Spleen (tissue), 11 donors: ENCODE measurements around the gene PTPN22. TPM values are rescaled to one million over a fixed set of nuclear protein-coding genes. Genes with fewer than 3 reads are reported as not detected.

Experiments
- DNase-seq: peaks from one replicate; pipeline ENCODE4 v3.0.0-alpha.2; 2020
- H3K27ac ChIP-seq, 8 donors: fragments of 200-600 bp; sonication (generic) in 7 of 8; 1 replicate in 4 of 8; 2 replicates in 4 of 8; pipeline versions ENCODE4 v1.5.0 to v1.8.0; 2016 to 2021; ENCODE audit warnings: inconsistent platforms in 4 of 8, mild to moderate bottlenecking in 4 of 8, moderate library complexity in 1 of 8
- H3K27me3 ChIP-seq, 7 donors: fragments of 200-600 bp; sonication (generic) in 6 of 7; replicated peaks in 1 of 7; 1 replicate in 4 of 7; 2 replicates in 3 of 7; pipeline versions ENCODE4 v1.5.0 to v1.8.0; 2016 to 2021; ENCODE audit warnings: inconsistent platforms in 3 of 7, mild to moderate bottlenecking in 1 of 7
- H3K36me3 ChIP-seq, 6 donors: fragments of 200-600 bp; sonication (generic) in 5 of 6; 1 replicate in 4 of 6; 2 replicates in 2 of 6; pipeline versions ENCODE4 v1.5.0 to v1.8.0; 2016 to 2021; ENCODE audit warnings: inconsistent platforms in 2 of 6
- H3K4me1 ChIP-seq, 6 donors: fragments of 200-600 bp; sonication (generic) in 5 of 6; 1 replicate in 3 of 6; 2 replicates in 3 of 6; pipeline versions ENCODE4 v1.5.0 to v1.8.0; 2016 to 2021; ENCODE audit warnings: inconsistent platforms in 3 of 6
- H3K4me3 ChIP-seq, 8 donors: fragments of 200-600 bp; sonication (generic) in 7 of 8; 1 replicate in 4 of 8; 2 replicates in 4 of 8; pipeline versions ENCODE4 v1.5.0 to v1.8.0; 2016 to 2021; ENCODE audit warnings: inconsistent platforms in 4 of 8, mild to moderate bottlenecking in 4 of 8, moderate library complexity in 2 of 8
- H3K9me3 ChIP-seq, 8 donors: fragments of 200-600 bp; sonication (generic) in 7 of 8; 1 replicate in 4 of 8; 2 replicates in 4 of 8; pipeline versions ENCODE4 v1.5.0 to v1.8.0; 2016 to 2021; ENCODE audit warnings: inconsistent platforms in 4 of 8
- POLR2A ChIP-seq, 3 donors: fragments of 450-650 bp; IDR thresholded peaks; one replicate each; pipeline ENCODE4 v1.5.1; 2017; ENCODE audit warnings: antibody characterized with exemption in 3 of 3, mild to moderate bottlenecking in 1 of 3
- POLR2AphosphoS5 ChIP-seq, 3 donors: sonication (generic); formaldehyde crosslinking; IDR thresholded peaks; one replicate each; pipeline ENCODE4 v1.5.1; 2017; ENCODE audit warnings: antibody characterized with exemption in 3 of 3
- WGBS, 5 donors: extraction: QIAGEN DNeasy Blood & Tissue Kit in 3 of 5; methylation state at CpG; one replicate each; pipeline versions ENCODE4 v1.1.5 to v1.1.7; 2013 to 2018; 5-methylcytosine and 5-hydroxymethylcytosine counted together
- intact Hi-C: fragments of 100-400 bp; cut with DNase I; formaldehyde crosslinking; loops from one replicate; pipeline ENCODE4 v1.15.0; 2023; ENCODE audit warnings: low total_unique reads
- polyA plus RNA-seq, 3 donors: library from polyadenylated mRNA; stranded (reverse); fragments of 200-250 nt; gene quantifications; one replicate each; pipeline ENCODE4 v1.2.1, GENCODE V29; 2013
- total RNA-seq, 7 donors: library from RNA; depleted of rRNA in 3 of 7; stranded (reverse); fragments of >200 nt in 3 of 7; fragmentation: NEBNext Ultra II Directional in 4 of 7; extraction: Animal tissue kit (Norgen Biotek cat#: 25700) in 4 of 7; gene quantifications; one replicate each; pipeline versions ENCODE4 v1.1.0 to v1.2.1, GENCODE V29; 2016 to 2021
- TF ChIP-seq, protein P1 (sequence below), 11 experiments: fragments of 200-600 bp in 7 of 11; fragments of 450-650 bp in 4 of 11; sonication (generic) in 4 of 11; IDR thresholded peaks in 8 of 11; conservative IDR thresholded peaks in 3 of 11; 1 replicate in 7 of 11; 2 replicates in 4 of 11; pipeline versions ENCODE4 v1.4.0 to v1.8.0; 2016 to 2021; ENCODE audit warnings: antibody characterized with exemption in 11 of 11, inconsistent platforms in 4 of 11, mild to moderate bottlenecking in 1 of 11
- donor health status: healthy with polysubstance abuse.
- donor health status: DM: no; HTN: no; CAD: no; lungs with moderate emphysema.
- donor health status: DM: no; HTN: no; CAD: no.
- donor health status: Bipolar disorder and iron deficiency.
- donor health status: healthy.
- donor health status: DM: no; HTN: no; CAD: no.
- donor health status: DM: yes; HTN: yes; CAD: no.

Gene PTPN22
- total and polyA plus RNA-seq, 10 donors: 10.4 to 42.9 (median 25.4) TPM

GRCh38 chr1:113904674-113905434 is 33.3 kb upstream of the PTPN22 start, which contains the start of the genes AP4B1 and DCLRE1B:
Gene AP4B1 (minus strand): TSS chr1:113904799. CDS start chr1:113904717, 82 bp downstream.
Gene DCLRE1B (plus strand): TSS chr1:113905326. CDS start chr1:113905587, 261 bp downstream.
- Histone ChIP-seq H3K4me1 (peaks cover 12 to 86% (median 50%) of the 10 kb centered on the region in 6 donors), H3K27ac (peak within 1 kb of the TSS; percentile 87 to 98 (median 92)), H3K9me3 (no peaks in the 10 kb centered on the region), H3K27me3 (no peaks in the 10 kb centered on the region), H3K4me3 (peak within 1 kb of the TSS; percentile 64 to 90 (median 82)), H3K36me3 (peaks cover 3 to 61% (median 24%) of the 10 kb centered on the region in 6 donors)
- intact Hi-C loops: loop anchor here (10.0 kb wide), 1 partner anchor 70 kb away; no protein-coding TSS in a partner anchor
- whole genome bisulfite sequencing, 5 donors: 0 to 1% (median 1%) methylated on average over 57 to 67 of the region's 67 CpGs
- peak; percentile 100 for DNase-seq
- TF ChIP-seq, protein P1, sequence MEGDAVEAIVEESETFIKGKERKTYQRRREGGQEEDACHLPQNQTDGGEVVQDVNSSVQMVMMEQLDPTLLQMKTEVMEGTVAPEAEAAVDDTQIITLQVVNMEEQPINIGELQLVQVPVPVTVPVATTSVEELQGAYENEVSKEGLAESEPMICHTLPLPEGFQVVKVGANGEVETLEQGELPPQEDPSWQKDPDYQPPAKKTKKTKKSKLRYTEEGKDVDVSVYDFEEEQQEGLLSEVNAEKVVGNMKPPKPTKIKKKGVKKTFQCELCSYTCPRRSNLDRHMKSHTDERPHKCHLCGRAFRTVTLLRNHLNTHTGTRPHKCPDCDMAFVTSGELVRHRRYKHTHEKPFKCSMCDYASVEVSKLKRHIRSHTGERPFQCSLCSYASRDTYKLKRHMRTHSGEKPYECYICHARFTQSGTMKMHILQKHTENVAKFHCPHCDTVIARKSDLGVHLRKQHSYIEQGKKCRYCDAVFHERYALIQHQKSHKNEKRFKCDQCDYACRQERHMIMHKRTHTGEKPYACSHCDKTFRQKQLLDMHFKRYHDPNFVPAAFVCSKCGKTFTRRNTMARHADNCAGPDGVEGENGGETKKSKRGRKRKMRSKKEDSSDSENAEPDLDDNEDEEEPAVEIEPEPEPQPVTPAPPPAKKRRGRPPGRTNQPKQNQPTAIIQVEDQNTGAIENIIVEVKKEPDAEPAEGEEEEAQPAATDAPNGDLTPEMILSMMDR (IDR thresholded peaks at IDR 0.05 in 8 of 11, conservative IDR thresholded peaks at IDR 0.05 in 3 of 11): peak; percentile 53 to 97 (median 89)
- TF ChIP-seq POLR2AphosphoS5 (IDR thresholded peaks at IDR 0.05) (peak; percentile 89 to 94 (median 93)), POLR2A (IDR thresholded peaks at IDR 0.05) (peak in 1 of 3 donors; percentile 55)

GRCh38 chr1:113904293-113904673 is 32.8 kb upstream of the PTPN22 start:
- 0 to 2% (median 0%) methylated on average over 11 of the region's 11 CpGs for WGBS, 5 donors
- Histone ChIP-seq H3K9me3 (no peaks in the 10 kb centered on the region), H3K36me3 (peaks cover 3 to 61% (median 28%) of the 10 kb centered on the region in 6 donors), H3K27me3 (no peaks in the 10 kb centered on the region), H3K27ac (peak overlapping the region; percentile 87 to 98 (median 92)), H3K4me3 (peak overlapping the region; percentile 64 to 90 (median 74)), H3K4me1 (peaks cover 12 to 92% (median 49%) of the 10 kb centered on the region in 6 donors)
- DNase-seq: no peak
- TF ChIP-seq, protein P1 (IDR thresholded peaks at IDR 0.05 in 8 of 11, conservative IDR thresholded peaks at IDR 0.05 in 3 of 11): no peak
- no peak for TF ChIP-seq POLR2A (IDR thresholded peaks at IDR 0.05)
- TF ChIP-seq POLR2AphosphoS5 (IDR thresholded peaks at IDR 0.05): no peak
- intact Hi-C loops: loop anchor here (10.0 kb wide), 1 partner anchor 69 kb away; no protein-coding TSS in a partner anchor

GRCh38 chr1:113903501-113904292 is 32.2 kb upstream of the PTPN22 start:
- Histone ChIP-seq H3K36me3 (peaks cover 1 to 61% (median 30%) of the 10 kb centered on the region in 6 donors), H3K4me3 (peak overlapping the region; percentile 64 to 90 (median 74)), H3K27me3 (no peaks in the 10 kb centered on the region), H3K9me3 (no peaks in the 10 kb centered on the region), H3K27ac (peak overlapping the region; percentile 87 to 98 (median 92)), H3K4me1 (peaks cover 12 to 92% (median 55%) of the 10 kb centered on the region in 6 donors)
- DNase-seq: no peak
- intact Hi-C loops: loop anchor here (10.0 kb wide), 1 partner anchor 69 kb away; no protein-coding TSS in a partner anchor
- no peak for TF ChIP-seq POLR2A (IDR thresholded peaks at IDR 0.05)
- no peak for TF ChIP-seq POLR2AphosphoS5 (IDR thresholded peaks at IDR 0.05)
- TF ChIP-seq, protein P1 (IDR thresholded peaks at IDR 0.05 in 8 of 11, conservative IDR thresholded peaks at IDR 0.05 in 3 of 11): no peak
- WGBS, 5 donors: 7 to 15% (median 8%) methylated on average over 7 of the region's 7 CpGs
